Endothelial cell of umbilical vein (primary cell): Measurements from ENCODE around the gene AFF1. TPM values are rescaled to one million over a fixed set of nuclear protein-coding genes. Genes with fewer than 3 reads are reported as not detected.

Experiments used
- Bru-seq: library from RNA; stranded (reverse); fragments of 400-500 nt; gene quantifications from one replicate; lab custom pipeline; 2021; lab: Mats Ljungman, UMichigan
- BruChase-seq, 2 experiments: library from RNA; stranded (reverse); fragments of 400-500 nt; gene quantifications; one replicate each; lab custom pipeline; 2021; lab: Mats Ljungman, UMichigan
- BruUV-seq: library from RNA; stranded (reverse); fragments of 400-500 nt; replicated peaks from 2 replicates; lab custom pipeline; 2021; lab: Mats Ljungman, UMichigan
- CTCF ChIA-PET: fragments of 300-600, 350-600 bp; sonication (Branson Sonifier 250); formaldehyde crosslinking; loops from one replicate; lab custom pipeline; 2021; ENCODE audit warnings: antibody characterized with exemption, inconsistent platforms; lab: Charles Lee
- POLR2A ChIA-PET: fragments of 300-600, 350-600 bp; sonication (Branson Sonifier 250); formaldehyde crosslinking; loops from one replicate; lab custom pipeline; 2021; ENCODE audit warnings: antibody characterized with exemption, inconsistent platforms; lab: Charles Lee
- DNase-seq: peaks from one replicate; pipeline ENCODE4 v3.0.0-alpha.2; 2011; ENCODE audit warnings: low read depth, low spot score
- FAIRE-seq: peaks from 2 replicates; lab custom pipeline; 2011; peaks lifted over from hg19 to GRCh38; lab: Jason Lieb, UNC
- H2AFZ ChIP-seq: 2 replicates; pipeline ENCODE4 v1.6.0; 2012; ENCODE audit warnings: low read depth, low read length, control low read depth, inconsistent platforms
- H3K27ac ChIP-seq: 2 replicates; pipeline ENCODE4 v1.5.1; 2011; ENCODE audit warnings: low read depth, mild to moderate bottlenecking, control low read depth, low read length, moderate library complexity; ENCODE audit not compliant: insufficient read depth
- H3K27me3 ChIP-seq, 2 experiments: 2 replicates each; pipeline versions ENCODE4 v1.6.0 to v1.6.1; 2011; ENCODE audit warnings: low read length in 2 of 2, mixed read lengths in 1 of 2; ENCODE audit not compliant: control insufficient read depth in 2 of 2, insufficient read depth in 2 of 2
- H3K36me3 ChIP-seq, 2 experiments: 2 replicates in 1 of 2; 3 replicates in 1 of 2; pipeline ENCODE4 v1.5.1; 2011; ENCODE audit warnings: low read length in 2 of 2, mild to moderate bottlenecking in 1 of 2, moderate library complexity in 1 of 2; ENCODE audit not compliant: control insufficient read depth in 2 of 2, insufficient read depth in 2 of 2; ENCODE audit errors: extremely low read depth in 1 of 2
- H3K4me1 ChIP-seq: 3 replicates; pipeline ENCODE4 v1.5.1; 2011; ENCODE audit warnings: mild to moderate bottlenecking, low read length; ENCODE audit not compliant: control insufficient read depth, insufficient read depth; ENCODE audit errors: extremely low read depth
- H3K4me2 ChIP-seq: 2 replicates; pipeline ENCODE4 v1.6.1; 2011; ENCODE audit warnings: low read length, control low read depth, mixed read lengths; ENCODE audit not compliant: insufficient read depth
- H3K4me3 ChIP-seq, 3 experiments: fragments of 200-600 bp in 1 of 3; sonication (generic), shearing (Covaris generic) in 1 of 3; replicated peaks in 1 of 3; 2 replicates each; pipeline ENCODE4 v1.5.1; 2011 to 2016; ENCODE audit warnings: control low read depth in 3 of 3, low read length in 3 of 3, mild to moderate bottlenecking in 2 of 3, inconsistent platforms in 1 of 3, low read depth in 1 of 3, moderate library complexity in 1 of 3; ENCODE audit not compliant: insufficient read depth in 1 of 3
- H3K79me2 ChIP-seq: 2 replicates; pipeline ENCODE4 v1.6.0; 2012; ENCODE audit warnings: low read length, inconsistent platforms; ENCODE audit not compliant: control insufficient read depth, insufficient read depth
- H3K9ac ChIP-seq: replicated peaks from 2 replicates; pipeline ENCODE3; 2011; ENCODE audit warnings: low read length, control low read depth; ENCODE audit not compliant: insufficient read depth; ENCODE audit errors: extremely low read depth
- H3K9me1 ChIP-seq: replicated peaks from 3 replicates; pipeline ENCODE4 v1.6.0; 2011; ENCODE audit warnings: mild to moderate bottlenecking, low read length; ENCODE audit not compliant: control insufficient read depth, insufficient read depth; ENCODE audit errors: extremely low read depth
- H3K9me3 ChIP-seq: replicated peaks from 2 replicates; pipeline ENCODE4 v1.5.1; 2012; ENCODE audit warnings: low read length, inconsistent platforms; ENCODE audit not compliant: control insufficient read depth, insufficient read depth
- H4K20me1 ChIP-seq: replicated peaks from 2 replicates; pipeline ENCODE3; 2011; ENCODE audit warnings: mild to moderate bottlenecking, low read length; ENCODE audit not compliant: control insufficient read depth, insufficient read depth; ENCODE audit errors: extremely low read depth
- CTCF ChIP-seq, 2 donors: IDR thresholded peaks; 1 replicate in 1 of 2; 2 replicates in 1 of 2; pipeline ENCODE4 v1.5.1; 2011; ENCODE audit warnings: low read length in 2 of 2, mild to moderate bottlenecking in 2 of 2, moderate library complexity in 2 of 2, control low read depth in 1 of 2, inconsistent platforms in 1 of 2, low read depth in 1 of 2; ENCODE audit not compliant: insufficient read depth in 1 of 2; ENCODE audit errors: extremely low read depth in 1 of 2
- EZH2 ChIP-seq: IDR thresholded peaks from 2 replicates; pipeline ENCODE4 v1.6.1; 2012; ENCODE audit warnings: borderline replicate concordance, low read depth, mild to moderate bottlenecking, moderate library complexity, low read length, inconsistent platforms; ENCODE audit not compliant: severe bottlenecking
- FOS ChIP-seq: IDR thresholded peaks from 2 replicates; pipeline ENCODE4 v1.6.1; 2011; ENCODE audit warnings: mild to moderate bottlenecking, low read length, moderate library complexity, borderline replicate concordance; ENCODE audit not compliant: insufficient read depth
- GATA2 ChIP-seq: IDR thresholded peaks from 2 replicates; pipeline ENCODE4 v1.7.0; 2011; ENCODE audit warnings: low read depth, mild to moderate bottlenecking, moderate library complexity, mixed read lengths, low read length; ENCODE audit not compliant: insufficient read length, insufficient read depth
- JUN ChIP-seq: IDR thresholded peaks from 2 replicates; pipeline ENCODE4 v1.6.1; 2011; ENCODE audit warnings: borderline replicate concordance, low read depth; ENCODE audit not compliant: insufficient read length, insufficient read depth
- MAX ChIP-seq: IDR thresholded peaks from 2 replicates; pipeline ENCODE4 v1.6.1; 2011; ENCODE audit not compliant: insufficient read depth, insufficient read length
- MYC ChIP-seq: IDR thresholded peaks from one replicate; pipeline ENCODE4 v1.6.1; 2011; ENCODE audit warnings: mild to moderate bottlenecking, low read depth, low read length
- POLR2A ChIP-seq: IDR thresholded peaks from 2 replicates; pipeline ENCODE4 v1.6.1; 2012; ENCODE audit warnings: low read depth, mild to moderate bottlenecking, control low read depth, low read length
- POLR2AphosphoS5 ChIP-seq: IDR thresholded peaks from 2 replicates; pipeline ENCODE4 v1.6.1; 2012; ENCODE audit warnings: low read depth, mild to moderate bottlenecking, control low read depth, low read length, moderate library complexity; ENCODE audit not compliant: insufficient read depth
- dilution Hi-C: fragments of 300-500 bp; cut with MboI; formaldehyde crosslinking; loops from one replicate; pipeline ENCODE4 v1.15.0; 2019; ENCODE audit warnings: low sequenced_read_pairs; ENCODE audit not compliant: extremely low pct_ligation_motif_present
- intact Hi-C: fragments of 100-400 bp; cut with micrococcal nuclease; formaldehyde crosslinking; loops from one replicate; pipeline ENCODE4 v1.10.0; 2022
- long read RNA-seq: library from polyadenylated mRNA; stranded (forward); transcript quantifications from one replicate; pipeline ENCODE4 v2.0.0, GENCODE V29; 2021
- polyA minus RNA-seq, 3 experiments: library from RNA; depleted of rRNA, polyadenylated mRNA; stranded (reverse); fragments of >200 nt; gene quantifications; 1 replicate in 1 of 3; 2 replicates in 2 of 3; pipeline ENCODE4 v1.2.3, GENCODE V29; 2011
- polyA plus RNA-seq, 4 experiments: library from polyadenylated mRNA; depleted of rRNA in 3 of 4; stranded (reverse) in 3 of 4; unstranded in 1 of 4; fragments of >200 nt; gene quantifications; 2 replicates each; pipeline versions ENCODE4 v1.2.1 to v1.2.3, GENCODE V29; 2011 to 2012; ENCODE audit warnings: missing spikeins in 1 of 4
- total RNA-seq: library from RNA; stranded (reverse); gene quantifications from 2 replicates; pipeline ENCODE4 v1.2.3, GENCODE V29; 2021

The AFF1 gene
- total RNA-seq (80.7 and 106 TPM in 2 replicates), polyA plus RNA-seq (18.6 and 26.2 TPM in 2 replicates), polyA minus RNA-seq (94.9 and 108 TPM in 2 replicates), Bru-seq, nascent RNA (percentile 94 among the genes with signal in this experiment), BruChase-seq, experiment 1, labeled RNA remaining after a 6-hour chase (percentile 87 among the genes with signal in this experiment), BruChase-seq, experiment 2, labeled RNA remaining after a 2-hour chase (percentile 86 among the genes with signal in this experiment)
- polyA plus RNA-seq (2011; cell fraction: cytosol; rRNA removed) = 29.9 and 34.0 TPM in 2 replicates
- polyA plus RNA-seq (2011; cell fraction: nucleus; rRNA removed) = 74.4 and 112 TPM in 2 replicates
- polyA plus RNA-seq (2012) = 31.7 and 34.1 TPM in 2 replicates
- polyA minus RNA-seq (2011; cell fraction: cytosol; rRNA and poly(A)+ RNA removed) = 24.1 TPM
- 154 and 179 TPM in 2 replicates for polyA minus RNA-seq (2011; cell fraction: nucleus; rRNA and poly(A)+ RNA removed)
- long read RNA-seq, partial matches to known transcripts = 5 of 27 reads
- long read RNA-seq, other reads (novel, unspliced or antisense) = 22 of 27 reads

GRCh38 chr4:86934771-86935565, at the start of gene AFF1:
AFF1 (plus strand) TSS chr4:86935011; CDS start chr4:86948534, 13,523 bp downstream.
- TF ChIP-seq POLR2AphosphoS5 (peak; percentile 96), MAX (no peak), POLR2A (peak; percentile 91), MYC (no peak), JUN (no peak), CTCF (IDR thresholded peaks at IDR 0.05; ENCODE audit: extremely low read depth in 1 of 2, insufficient read depth in 1 of 2, low read depth in 1 of 2, low read length in 2 of 2) (peak; percentile 15 to 28), GATA2 (no peak), FOS (peak; percentile 13), EZH2 (no peak)
- peaks cover 42% of the 10 kb centered on the region for H3K4me1 ChIP-seq
- BruUV-seq = no TSS peak
- intact Hi-C loops = loop anchor here (1.0 to 2.0 kb wide), 2 partner anchors 10 to 40 kb away; no protein-coding TSS in a partner anchor
- no peaks in the 10 kb centered on the region for H4K20me1 ChIP-seq
- CTCF ChIA-PET = interaction anchor here (0.8 to 2.9 kb wide), 29 partner anchors 10 to 439 kb away, joined by 3 to 66 read pairs (median 4); no protein-coding TSS in a partner anchor
- peak within 1 kb of the TSS; percentile 59 to 86 (median 84) for H3K4me3 ChIP-seq
- H3K27ac ChIP-seq = peak within 1 kb of the TSS; percentile 89
- DNase-seq (peak; percentile 93), FAIRE-seq (peak; percentile 80)
- POLR2A ChIA-PET = interaction anchor here (0.6 to 6.4 kb wide), 9 partner anchors 10 to 347 kb away, joined by 3 to 64 read pairs (median 3); no protein-coding TSS in a partner anchor
- H3K9me1 ChIP-seq = no peaks in the 10 kb centered on the region
- peaks cover 35% of the 10 kb centered on the region for H3K79me2 ChIP-seq
- no peaks in the 10 kb centered on the region for H3K36me3 ChIP-seq
- peak within 1 kb of the TSS; percentile 94 for H3K4me2 ChIP-seq
- dilution Hi-C loops = no loop called here
- H3K27me3 ChIP-seq = no peaks in the 10 kb centered on the region
- peak within 1 kb of the TSS; percentile 80 for H3K9ac ChIP-seq
- no peaks in the 10 kb centered on the region for H3K9me3 ChIP-seq
- H2AFZ ChIP-seq = peak within 1 kb of the TSS; percentile 46
